Upper lobe of left lung (tissue), 4 donors: ENCODE measurements around the gene PRCP.

Source experiments
- EP300 ChIP-seq, 4 donors: sonication (generic); formaldehyde crosslinking; IDR thresholded peaks; one replicate each; pipeline ENCODE4 v1.5.1; 2017; ENCODE audit warnings: antibody characterized with exemption in 4 of 4, control low read depth in 2 of 4
- POLR2A ChIP-seq, 4 donors: fragments of 450-650 bp; IDR thresholded peaks; one replicate each; pipeline ENCODE4 v1.5.1; 2016 to 2017; ENCODE audit warnings: antibody characterized with exemption in 4 of 4, mild to moderate bottlenecking in 2 of 4
- POLR2AphosphoS5 ChIP-seq, 2 donors: sonication (generic); formaldehyde crosslinking; IDR thresholded peaks; one replicate each; pipeline ENCODE4 v1.5.1; 2017; ENCODE audit warnings: antibody characterized with exemption in 2 of 2
- TF ChIP-seq, protein P1 (sequence below), 6 experiments: fragments of 450-650 bp in 4 of 6; fragments of 200-600 bp in 2 of 6; sonication (generic) in 2 of 6; IDR thresholded peaks; one replicate each; pipeline ENCODE4 v1.5.1; 2016 to 2019; ENCODE audit warnings: antibody characterized with exemption in 6 of 6

DNA sequence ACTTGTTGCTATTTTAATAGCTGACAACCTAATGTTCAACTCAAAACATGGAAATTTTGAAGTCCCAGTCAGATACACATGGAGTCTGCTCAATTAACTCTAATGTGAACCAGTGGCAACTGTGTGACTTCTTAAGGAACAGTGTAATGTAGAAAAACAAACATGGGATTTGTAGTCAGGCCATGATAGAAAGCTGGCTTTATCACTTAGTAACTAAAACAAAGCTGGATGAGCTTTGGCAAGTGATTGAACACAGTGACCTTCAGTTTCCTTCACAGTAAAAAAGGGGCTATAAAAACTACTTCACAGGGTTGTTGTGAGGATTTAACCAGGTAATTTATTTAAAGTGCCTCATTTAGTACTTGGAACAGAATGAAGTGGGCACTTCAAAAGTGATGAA is 62.6 kb downstream of the PRCP start:
- TF ChIP-seq, protein P1, sequence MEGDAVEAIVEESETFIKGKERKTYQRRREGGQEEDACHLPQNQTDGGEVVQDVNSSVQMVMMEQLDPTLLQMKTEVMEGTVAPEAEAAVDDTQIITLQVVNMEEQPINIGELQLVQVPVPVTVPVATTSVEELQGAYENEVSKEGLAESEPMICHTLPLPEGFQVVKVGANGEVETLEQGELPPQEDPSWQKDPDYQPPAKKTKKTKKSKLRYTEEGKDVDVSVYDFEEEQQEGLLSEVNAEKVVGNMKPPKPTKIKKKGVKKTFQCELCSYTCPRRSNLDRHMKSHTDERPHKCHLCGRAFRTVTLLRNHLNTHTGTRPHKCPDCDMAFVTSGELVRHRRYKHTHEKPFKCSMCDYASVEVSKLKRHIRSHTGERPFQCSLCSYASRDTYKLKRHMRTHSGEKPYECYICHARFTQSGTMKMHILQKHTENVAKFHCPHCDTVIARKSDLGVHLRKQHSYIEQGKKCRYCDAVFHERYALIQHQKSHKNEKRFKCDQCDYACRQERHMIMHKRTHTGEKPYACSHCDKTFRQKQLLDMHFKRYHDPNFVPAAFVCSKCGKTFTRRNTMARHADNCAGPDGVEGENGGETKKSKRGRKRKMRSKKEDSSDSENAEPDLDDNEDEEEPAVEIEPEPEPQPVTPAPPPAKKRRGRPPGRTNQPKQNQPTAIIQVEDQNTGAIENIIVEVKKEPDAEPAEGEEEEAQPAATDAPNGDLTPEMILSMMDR (IDR thresholded peaks at IDR 0.05) = no peak
- TF ChIP-seq POLR2AphosphoS5 (IDR thresholded peaks at IDR 0.05) (no peak), EP300 (IDR thresholded peaks at IDR 0.05) (no peak), POLR2A (IDR thresholded peaks at IDR 0.05) (no peak)
